ENCODE results near the gene CELSR3.

CELSR3 gene

DNA sequence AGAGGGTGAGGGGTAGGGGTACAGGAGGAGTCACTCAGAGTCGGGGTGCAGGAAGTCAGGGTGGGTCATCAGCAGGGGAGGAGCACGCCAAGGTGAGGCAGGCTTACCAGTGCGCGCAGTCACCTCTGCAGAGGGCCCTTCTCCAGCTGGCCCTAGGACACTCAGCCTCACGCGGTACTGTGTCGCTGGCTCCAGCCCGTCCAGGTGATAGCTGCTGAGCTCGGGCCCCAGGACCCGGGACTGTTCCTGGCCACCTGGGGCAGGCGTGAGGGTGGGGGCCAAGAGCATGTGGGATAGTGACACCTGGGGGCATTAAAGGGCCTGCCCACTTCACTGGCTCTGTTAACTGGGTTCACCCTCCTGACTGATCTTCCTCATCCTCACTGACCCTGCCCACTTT, 75.0 kb downstream of the CELSR3 start:
- no peak for DNase-seq (ENCODE audit: low read depth in 1 of 2, low spot score in 1 of 2)
